Measurements from ENCODE around the gene INPP5B. TPM values are rescaled to one million over a fixed set of nuclear protein-coding genes. Genes with fewer than 3 reads are reported as not detected.
"Not testable (repeated sequence)": the region's sequence is repeated elsewhere in the genome, so short reads cannot be mapped to it uniquely, and the experiment has no call there.

INPP5B gene
- total RNA-seq, 1 experiment from 2014 or later: 21.5 TPM

DNA sequence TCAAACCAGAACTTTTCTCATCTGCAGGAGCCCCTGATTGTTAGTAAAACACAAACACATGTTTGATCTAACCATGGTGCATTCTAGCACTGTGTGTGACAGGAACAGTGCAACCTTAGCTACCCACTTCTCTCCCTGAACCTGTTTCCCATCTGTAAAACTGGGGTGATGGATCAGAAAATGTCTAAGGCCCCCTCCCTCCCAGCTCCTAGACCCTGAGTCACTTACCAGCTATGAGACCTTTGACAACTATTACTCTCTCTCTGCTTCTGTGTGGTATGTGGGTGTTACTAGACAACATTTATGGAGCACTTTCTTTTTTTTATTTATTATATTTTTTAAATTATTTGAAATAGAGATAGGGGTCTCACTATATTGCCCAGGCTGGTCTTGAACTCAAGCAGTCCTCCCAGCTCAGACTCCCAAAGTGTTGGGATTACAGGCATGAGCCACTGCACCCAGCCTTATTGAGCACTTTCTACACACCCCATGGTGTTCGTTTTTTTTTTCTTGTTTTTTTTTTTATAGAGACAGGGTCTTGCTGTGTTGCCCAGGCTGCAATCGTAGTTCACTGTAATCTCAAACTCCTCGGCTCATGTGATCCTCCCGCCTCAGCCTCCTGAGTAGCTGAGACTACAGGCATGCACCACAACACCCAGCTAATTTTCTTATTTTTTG lies 2.6 kb downstream of the INPP5B start:
- peaks cover 25% of the 10 kb centered on the region for H3K36me3 Mint-ChIP-seq (ENCODE audit: insufficient read depth, unreplicated experiment)
- H3K4me3 Mint-ChIP-seq (ENCODE audit: low read depth, unreplicated experiment): no peak overlapping the region
- intact Hi-C loops (cut with micrococcal nuclease; ENCODE audit: unreplicated experiment): no loop called here
- no peaks in the 10 kb centered on the region for H3K27me3 Mint-ChIP-seq (ENCODE audit: unreplicated experiment)
- H3K27ac Mint-ChIP-seq (ENCODE audit: unreplicated experiment): no peak overlapping the region
- DNase-seq: no peak
- no TSS peak for BruUV-seq (replicated peaks)
- CTCF ChIA-PET: interaction anchor here (0.5 to 1.4 kb wide), 2 partner anchors 13 to 1424 kb away, joined by 3 to 5 read pairs; no protein-coding TSS in a partner anchor
- no peaks in the 10 kb centered on the region for H3K9me3 Mint-ChIP-seq (ENCODE audit: low read depth, unreplicated experiment)
- peaks cover 14% of the 10 kb centered on the region for H3K4me1 Mint-ChIP-seq (ENCODE audit: low read depth, unreplicated experiment)
- TF ChIP-seq, protein P1, sequence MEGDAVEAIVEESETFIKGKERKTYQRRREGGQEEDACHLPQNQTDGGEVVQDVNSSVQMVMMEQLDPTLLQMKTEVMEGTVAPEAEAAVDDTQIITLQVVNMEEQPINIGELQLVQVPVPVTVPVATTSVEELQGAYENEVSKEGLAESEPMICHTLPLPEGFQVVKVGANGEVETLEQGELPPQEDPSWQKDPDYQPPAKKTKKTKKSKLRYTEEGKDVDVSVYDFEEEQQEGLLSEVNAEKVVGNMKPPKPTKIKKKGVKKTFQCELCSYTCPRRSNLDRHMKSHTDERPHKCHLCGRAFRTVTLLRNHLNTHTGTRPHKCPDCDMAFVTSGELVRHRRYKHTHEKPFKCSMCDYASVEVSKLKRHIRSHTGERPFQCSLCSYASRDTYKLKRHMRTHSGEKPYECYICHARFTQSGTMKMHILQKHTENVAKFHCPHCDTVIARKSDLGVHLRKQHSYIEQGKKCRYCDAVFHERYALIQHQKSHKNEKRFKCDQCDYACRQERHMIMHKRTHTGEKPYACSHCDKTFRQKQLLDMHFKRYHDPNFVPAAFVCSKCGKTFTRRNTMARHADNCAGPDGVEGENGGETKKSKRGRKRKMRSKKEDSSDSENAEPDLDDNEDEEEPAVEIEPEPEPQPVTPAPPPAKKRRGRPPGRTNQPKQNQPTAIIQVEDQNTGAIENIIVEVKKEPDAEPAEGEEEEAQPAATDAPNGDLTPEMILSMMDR (IDR thresholded peaks at IDR 0.05; ENCODE audit: unreplicated experiment): no peak

DNA sequence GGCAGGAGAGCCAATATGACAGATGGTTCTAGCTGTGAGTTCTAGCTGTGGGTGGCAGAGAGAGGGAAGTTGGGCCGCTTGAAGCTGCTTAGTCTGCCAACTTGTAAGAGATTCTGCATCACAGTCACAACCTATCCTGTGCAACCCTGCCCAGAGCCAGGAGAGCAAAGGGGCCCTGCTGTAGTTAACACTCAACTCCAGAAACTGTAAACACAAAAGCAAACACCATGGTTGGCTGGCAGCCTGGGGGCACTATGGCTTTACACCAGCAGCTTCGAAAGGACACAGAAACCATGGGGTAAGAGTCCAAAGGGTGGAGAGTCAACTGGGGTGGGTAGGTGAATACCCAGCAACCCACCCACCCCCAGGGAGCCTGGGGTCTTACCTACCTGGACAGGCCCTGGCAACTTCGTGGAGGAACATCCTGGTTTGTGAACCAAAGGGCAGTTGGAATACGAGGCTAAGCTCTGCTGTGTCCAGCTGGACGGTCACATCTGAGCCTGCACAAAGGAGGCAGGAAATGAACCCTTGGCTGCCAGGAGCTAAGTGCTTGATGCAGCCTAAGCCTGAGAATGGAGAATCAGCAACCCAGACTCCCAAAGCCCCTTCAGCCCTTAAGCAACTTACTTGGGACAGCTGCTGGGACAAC lies 6.4 kb downstream of the INPP5B start:
- TF ChIP-seq, protein P1 (IDR thresholded peaks at IDR 0.05; ENCODE audit: unreplicated experiment): no peak
- Mint-ChIP-seq H3K4me1 (ENCODE audit: low read depth, unreplicated experiment) (no peaks in the 10 kb centered on the region), H3K27me3 (ENCODE audit: unreplicated experiment) (no peaks in the 10 kb centered on the region), H3K9me3 (ENCODE audit: low read depth, unreplicated experiment) (no peaks in the 10 kb centered on the region), H3K27ac (ENCODE audit: unreplicated experiment) (no peak overlapping the region), H3K36me3 (ENCODE audit: insufficient read depth, unreplicated experiment) (peaks cover 14% of the 10 kb centered on the region), H3K4me3 (ENCODE audit: low read depth, unreplicated experiment) (no peak overlapping the region)
- intact Hi-C loops (cut with micrococcal nuclease; ENCODE audit: unreplicated experiment): no loop called here
- BruUV-seq (replicated peaks): no TSS peak
- CTCF ChIA-PET: no interaction called here
- DNase-seq: no peak

GRCh38 chr1:37936760-37937159 lies 10.1 kb downstream of the INPP5B start:
- H3K9me3 Mint-ChIP-seq (ENCODE audit: low read depth, unreplicated experiment); BruUV-seq (replicated peaks); CTCF ChIA-PET; H3K27ac Mint-ChIP-seq (ENCODE audit: unreplicated experiment); H3K4me3 Mint-ChIP-seq (ENCODE audit: low read depth, unreplicated experiment); DNase-seq; H3K27me3 Mint-ChIP-seq (ENCODE audit: unreplicated experiment); intact Hi-C loops (cut with micrococcal nuclease; ENCODE audit: unreplicated experiment); H3K4me1 Mint-ChIP-seq (ENCODE audit: low read depth, unreplicated experiment): not testable (repeated sequence)
- H3K36me3 Mint-ChIP-seq (ENCODE audit: insufficient read depth, unreplicated experiment): peaks cover 18% of the 10 kb centered on the region

DNA sequence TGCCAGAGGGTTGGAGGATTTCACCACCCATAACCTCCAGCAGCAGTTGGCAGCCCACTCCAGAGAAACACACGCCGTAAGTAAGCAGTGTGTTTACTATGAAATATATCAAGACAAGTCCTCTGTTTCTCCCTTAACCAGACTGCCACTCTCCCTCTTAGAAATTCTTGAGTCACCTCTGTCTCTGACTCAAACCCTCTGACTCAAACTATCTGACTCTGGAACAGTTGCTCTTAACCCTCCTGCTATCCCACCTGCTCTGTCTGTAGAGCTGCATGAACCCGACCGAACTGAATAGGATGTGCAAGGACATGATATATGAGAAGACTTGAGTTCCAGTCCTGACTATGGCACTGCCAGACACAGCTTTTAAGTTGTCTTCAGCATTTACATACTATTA lies 14.1 kb downstream of the INPP5B start:
- Mint-ChIP-seq H3K27me3 (ENCODE audit: unreplicated experiment) (no peaks in the 10 kb centered on the region), H3K36me3 (ENCODE audit: insufficient read depth, unreplicated experiment) (peaks cover 26% of the 10 kb centered on the region), H3K27ac (ENCODE audit: unreplicated experiment) (no peak overlapping the region), H3K9me3 (ENCODE audit: low read depth, unreplicated experiment) (no peaks in the 10 kb centered on the region), H3K4me3 (ENCODE audit: low read depth, unreplicated experiment) (peak overlapping the region; percentile 94), H3K4me1 (ENCODE audit: low read depth, unreplicated experiment) (peaks cover 15% of the 10 kb centered on the region)
- TF ChIP-seq, protein P1 (IDR thresholded peaks at IDR 0.05; ENCODE audit: unreplicated experiment): no peak
- intact Hi-C loops (cut with micrococcal nuclease; ENCODE audit: unreplicated experiment): no loop called here
- CTCF ChIA-PET: interaction anchor here (0.6 to 1.2 kb wide), 3 partner anchors 17 to 1546 kb away, joined by 3 to 5 read pairs (median 3); no protein-coding TSS in a partner anchor
- no peak for DNase-seq
- BruUV-seq (replicated peaks): no TSS peak

Data from Calu3 (cell line).